Sigmoid colon (tissue), 7 donors: ENCODE data around the gene ZER1. TPM values are rescaled to one million over a fixed set of nuclear protein-coding genes. Genes with fewer than 3 reads are reported as not detected.

Experiments used
- DNase-seq: peaks from one replicate; pipeline ENCODE4 v3.0.0-alpha.2; 2019
- H3K27ac ChIP-seq, 4 donors: fragments of 200-600 bp; sonication (generic); one replicate each; pipeline ENCODE4 v1.5.1; 2016 to 2019; ENCODE audit warnings: mild to moderate bottlenecking in 1 of 4
- H3K27me3 ChIP-seq, 3 donors: fragments of 200-600 bp; sonication (generic); one replicate each; pipeline ENCODE4 v1.5.1; 2019; ENCODE audit warnings: mild to moderate bottlenecking in 1 of 3
- H3K36me3 ChIP-seq, 4 donors: fragments of 200-600 bp; sonication (generic); one replicate each; pipeline ENCODE4 v1.5.1; 2016 to 2019
- H3K4me1 ChIP-seq, 4 donors: fragments of 200-600 bp; sonication (generic); one replicate each; pipeline ENCODE4 v1.5.1; 2017 to 2019
- H3K4me3 ChIP-seq, 4 donors: fragments of 200-600 bp; sonication (generic); one replicate each; pipeline ENCODE4 v1.5.1; 2017 to 2019; ENCODE audit warnings: mild to moderate bottlenecking in 2 of 4, moderate library complexity in 1 of 4
- H3K9me3 ChIP-seq, 4 donors: fragments of 200-600 bp in 3 of 4; sonication (generic) in 3 of 4; one replicate each; pipeline versions ENCODE4 v1.5.1 to v1.6.1; 2013 to 2019
- CTCF ChIP-seq, 4 experiments: fragments of 450-650 bp in 3 of 4; fragments of 200-600 bp in 1 of 4; IDR thresholded peaks; one replicate each; pipeline ENCODE4 v1.5.1; 2016 to 2019; ENCODE audit warnings: antibody characterized with exemption in 4 of 4, mild to moderate bottlenecking in 3 of 4, moderate library complexity in 2 of 4
- EP300 ChIP-seq, 4 donors: sonication (generic); formaldehyde crosslinking; IDR thresholded peaks; one replicate each; pipeline ENCODE4 v1.6.1; 2017; ENCODE audit warnings: antibody characterized with exemption in 4 of 4
- POLR2A ChIP-seq, 2 donors: fragments of 450-650 bp; IDR thresholded peaks; one replicate each; pipeline ENCODE4 v1.6.1; 2016; ENCODE audit warnings: antibody characterized with exemption in 2 of 2, mild to moderate bottlenecking in 2 of 2, moderate library complexity in 2 of 2
- POLR2AphosphoS5 ChIP-seq, 4 donors: sonication (generic); formaldehyde crosslinking; IDR thresholded peaks; one replicate each; pipeline ENCODE4 v1.6.1; 2017; ENCODE audit warnings: antibody characterized with exemption in 4 of 4
- WGBS, 2 donors: extraction: QIAGEN DNeasy Blood & Tissue Kit; methylation state at CpG; one replicate each; pipeline ENCODE4 v1.1.7; 2013; 5-methylcytosine and 5-hydroxymethylcytosine counted together
- intact Hi-C: fragments of 100-400 bp; cut with DNase I; formaldehyde crosslinking; loops from one replicate; pipeline ENCODE4 v1.15.1; 2023
- polyA plus RNA-seq, 3 donors: library from polyadenylated mRNA; stranded (reverse); fragments of 200-250 nt; gene quantifications; one replicate each; pipeline ENCODE4 v1.2.3, GENCODE V29; 2013
- total RNA-seq, 4 donors: library from RNA; depleted of rRNA; stranded (reverse); fragments of >200 nt; gene quantifications; one replicate each; pipeline ENCODE4 v1.1.0, GENCODE V29; 2016
- donor health status: healthy with polysubstance abuse.
- donor health status: Bipolar disorder and iron deficiency.
- donor health status: healthy.

The ZER1 gene
- total and polyA plus RNA-seq, 7 donors: 30.0 to 65.4 (median 41.6) TPM

- no peak for DNase-seq
- Histone ChIP-seq H3K9me3 (no peaks in the 10 kb centered on the region), H3K36me3 (peaks cover 0 to 27% (median 9%) of the 10 kb centered on the region in 4 donors), H3K4me3 (peak overlapping the region; percentile 34 to 72 (median 58)), H3K27ac (peak overlapping the region; percentile 84 to 87 (median 86)), H3K27me3 (no peaks in the 10 kb centered on the region), H3K4me1 (peaks cover 0 to 20% (median 18%) of the 10 kb centered on the region in 4 donors)
- intact Hi-C loops: loop anchor here (5.0 kb wide), 1 partner anchor 267 kb away; the partner anchor contains the start of gene SPTAN1
- TF ChIP-seq CTCF (IDR thresholded peaks at IDR 0.05): no peak
- TF ChIP-seq POLR2AphosphoS5 (IDR thresholded peaks at IDR 0.05): no peak
- no peak for TF ChIP-seq POLR2A (IDR thresholded peaks at IDR 0.05)
- TF ChIP-seq EP300 (IDR thresholded peaks at IDR 0.05): no peak
- 5 to 9% methylated on average over 90 of the region's 90 CpGs for WGBS, 2 donors
These were observed 47.4 kb upstream of the ZER1 start for GRCh38 chr9:128818839-128819715.

- DNase-seq: peak; percentile 99
- H3K4me3 ChIP-seq: peak within 1 kb of the TSS; percentile 34 to 72 (median 58)
- intact Hi-C loops: loop anchor here (5.0 kb wide), 1 partner anchor 266 kb away; the partner anchor contains the start of gene SPTAN1
- H3K27ac ChIP-seq: peak within 1 kb of the TSS; percentile 84 to 87 (median 86)
- TF ChIP-seq EP300 (IDR thresholded peaks at IDR 0.05): no peak
- peak; percentile 58 for TF ChIP-seq POLR2A (IDR thresholded peaks at IDR 0.05)
- peak; percentile 79 to 94 (median 86) for TF ChIP-seq POLR2AphosphoS5 (IDR thresholded peaks at IDR 0.05)
- TF ChIP-seq CTCF (IDR thresholded peaks at IDR 0.05): peak; percentile 93 to 99 (median 96)
- 0% methylated on average over 70 of the region's 70 CpGs for WGBS, 2 donors
- H3K36me3 ChIP-seq: peaks cover 0 to 19% (median 9%) of the 10 kb centered on the region in 4 donors
- H3K27me3 ChIP-seq: no peaks in the 10 kb centered on the region
- H3K9me3 ChIP-seq: no peaks in the 10 kb centered on the region
- H3K4me1 ChIP-seq: peaks cover 0 to 20% (median 18%) of the 10 kb centered on the region in 4 donors
These were observed 46.5 kb upstream of the ZER1 start, which contains the start of gene ENDOG for GRCh38 chr9:128818099-128818838. Gene ENDOG, plus strand, starts transcription at chr9:128818500. Its CDS starts 185 bp downstream, at chr9:128818685.

- Histone ChIP-seq H3K4me3 (no peak overlapping the region), H3K9me3 (no peaks in the 10 kb centered on the region), H3K36me3 (peaks cover 4 to 33% (median 22%) of the 10 kb centered on the region in 4 donors), H3K4me1 (no peaks in the 10 kb centered on the region), H3K27ac (no peak overlapping the region), H3K27me3 (no peaks in the 10 kb centered on the region)
- no peak for TF ChIP-seq CTCF (IDR thresholded peaks at IDR 0.05)
- no peak for TF ChIP-seq EP300 (IDR thresholded peaks at IDR 0.05)
- no peak for TF ChIP-seq POLR2AphosphoS5 (IDR thresholded peaks at IDR 0.05)
- TF ChIP-seq POLR2A (IDR thresholded peaks at IDR 0.05): no peak
- WGBS, 2 donors: 79 to 92% methylated on average over 5 of the region's 5 CpGs
- intact Hi-C loops: no loop called here
- DNase-seq: no peak
These were observed 39.1 kb upstream of the ZER1 start for GRCh38 chr9:128810873-128811272.

GRCh38 chr9:128809831-128810230 lies 38.1 kb upstream of the ZER1 start:
- H3K36me3 ChIP-seq: peaks cover 7 to 43% (median 26%) of the 10 kb centered on the region in 4 donors
- intact Hi-C loops: no loop called here
- no peaks in the 10 kb centered on the region for H3K9me3 ChIP-seq
- H3K4me1 ChIP-seq: no peaks in the 10 kb centered on the region
- H3K4me3 ChIP-seq: no peak overlapping the region
- 68 to 81% methylated on average over 2 of the region's 2 CpGs for WGBS, 2 donors
- TF ChIP-seq POLR2A (IDR thresholded peaks at IDR 0.05): no peak
- TF ChIP-seq CTCF (IDR thresholded peaks at IDR 0.05): no peak
- no peak for TF ChIP-seq EP300 (IDR thresholded peaks at IDR 0.05)
- no peak for TF ChIP-seq POLR2AphosphoS5 (IDR thresholded peaks at IDR 0.05)
- no peak overlapping the region for H3K27ac ChIP-seq
- H3K27me3 ChIP-seq: no peaks in the 10 kb centered on the region
- no peak for DNase-seq
